Hepatocyte (in vitro differentiated cells): ENCODE data around the gene LAMB3. TPM values are rescaled to one million over a fixed set of nuclear protein-coding genes. Genes with fewer than 3 reads are reported as not detected.

ENCODE experiments used
- DNase-seq: peaks from one replicate; pipeline ENCODE4 v3.0.0-alpha.2; 2016; ENCODE audit warnings: low spot score
- H2AFZ ChIP-seq: fragments of 200-600 bp; sonication (generic); 2 replicates; pipeline ENCODE4 v1.6.0; 2016; ENCODE audit warnings: antibody characterized with exemption, mild to moderate bottlenecking
- H3K27ac ChIP-seq: fragments of 200-600 bp; sonication (generic); 2 replicates; pipeline ENCODE4 v1.5.1; 2016; ENCODE audit warnings: mild to moderate bottlenecking
- H3K27me3 ChIP-seq: fragments of 200-600 bp; sonication (generic); 2 replicates; pipeline ENCODE4 v1.6.1; 2016
- H3K36me3 ChIP-seq: fragments of 200-600 bp; sonication (generic); replicated peaks from 2 replicates; pipeline ENCODE4 v1.5.1; 2016; ENCODE audit warnings: low read depth; ENCODE audit not compliant: insufficient read depth
- H3K4me1 ChIP-seq: fragments of 200-600 bp; sonication (generic); 2 replicates; pipeline ENCODE4 v1.5.1; 2016; ENCODE audit warnings: mild to moderate bottlenecking, moderate library complexity; ENCODE audit not compliant: insufficient read depth
- H3K4me2 ChIP-seq: fragments of 200-600 bp; sonication (generic); 2 replicates; pipeline ENCODE4 v1.6.0; 2016
- H3K4me3 ChIP-seq: fragments of 200-600 bp; sonication (generic); 2 replicates; pipeline ENCODE4 v1.5.1; 2016; ENCODE audit warnings: mild to moderate bottlenecking
- H3K79me2 ChIP-seq: fragments of 200-600 bp; sonication (generic); 2 replicates; pipeline ENCODE4 v1.6.0; 2017; ENCODE audit warnings: mild to moderate bottlenecking
- H3K9me2 ChIP-seq: fragments of 200-600 bp; sonication (generic); replicated peaks from 2 replicates; pipeline ENCODE4 v1.6.0; 2017; ENCODE audit warnings: mild to moderate bottlenecking; ENCODE audit not compliant: insufficient read depth
- H3K9me3 ChIP-seq: fragments of 200-600 bp; sonication (generic); 2 replicates; pipeline ENCODE4 v1.5.1; 2016; ENCODE audit warnings: low read depth, mild to moderate bottlenecking
- H4K20me1 ChIP-seq: fragments of 200-600 bp; sonication (generic); 2 replicates; pipeline ENCODE4 v1.6.0; 2016; ENCODE audit warnings: mild to moderate bottlenecking; ENCODE audit not compliant: insufficient read depth, poor library complexity, severe bottlenecking
- EZH2 ChIP-seq: fragments of 200-600 bp; sonication (generic); IDR thresholded peaks from 2 replicates; pipeline ENCODE4 v1.6.1; 2016; ENCODE audit warnings: antibody characterized with exemption, mild to moderate bottlenecking, borderline replicate concordance
- EZH2phosphoT487 ChIP-seq: fragments of 200-600 bp; sonication (generic); IDR thresholded peaks from one replicate; pipeline ENCODE4 v1.6.1; 2018; ENCODE audit warnings: antibody characterized with exemption, mild to moderate bottlenecking, low read depth, moderate library complexity; ENCODE audit not compliant: unreplicated experiment, severe bottlenecking
- WGBS: methylation state at CpG from one replicate; pipeline ENCODE4 v1.1.6; 2016; ENCODE audit warnings: low lambda C conversion rate; ENCODE audit errors: missing lambda C conversion rate; 5-methylcytosine and 5-hydroxymethylcytosine counted together
- polyA plus RNA-seq: library from polyadenylated mRNA; unstranded; fragments of >200 nt; fragmentation: Nextera tagmentation; extraction: Ambion mirVana; gene quantifications from 2 replicates; pipeline ENCODE4 v1.2.1, GENCODE V29; 2016
- total RNA-seq: library from RNA; depleted of rRNA; stranded (reverse); fragments of >200 nt; gene quantifications from 2 replicates; pipeline ENCODE4 v1.2.3, GENCODE V29; 2014
- TF ChIP-seq, protein P1 (sequence below): fragments of 200-600 bp; sonication (generic); IDR thresholded peaks from 2 replicates; pipeline ENCODE4 v1.5.1; 2016; ENCODE audit warnings: antibody characterized with exemption, mild to moderate bottlenecking; ENCODE audit not compliant: poor library complexity

The LAMB3 gene
- total and polyA plus RNA-seq, 2 experiments from 2014 or later: 55.9 to 76.9 TPM

DNA sequence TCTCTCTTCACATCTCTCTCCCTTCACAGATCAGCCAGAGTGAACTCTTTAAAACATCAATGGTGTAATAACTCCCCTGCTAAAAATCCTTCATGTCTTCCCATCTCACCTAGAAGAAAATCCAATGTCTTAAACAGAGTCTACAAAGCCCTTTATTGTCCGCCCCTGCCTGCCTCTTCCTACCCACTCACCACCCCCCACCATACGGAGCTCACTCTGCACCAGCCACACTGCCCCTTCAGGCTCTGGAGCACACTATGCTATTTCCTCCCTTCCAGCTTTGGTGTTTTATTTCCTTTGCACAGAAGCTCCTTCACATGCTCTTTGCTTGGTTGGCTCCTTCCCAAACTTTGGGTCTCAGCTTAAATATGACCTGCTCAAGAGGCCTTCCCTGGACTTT lies 58.5 kb downstream of the LAMB3 start:
- no peak for DNase-seq
- 65% methylated on average over 2 of the region's 2 CpGs for WGBS
- Histone ChIP-seq H3K27ac (no peak overlapping the region), H4K20me1 (no peaks in the 10 kb centered on the region), H3K4me2 (no peak overlapping the region), H3K36me3 (no peaks in the 10 kb centered on the region), H3K9me2 (no peaks in the 10 kb centered on the region), H2AFZ (no peak overlapping the region), H3K79me2 (no peaks in the 10 kb centered on the region), H3K27me3 (no peaks in the 10 kb centered on the region), H3K9me3 (no peaks in the 10 kb centered on the region), H3K4me3 (no peak overlapping the region), H3K4me1 (no peaks in the 10 kb centered on the region)
- no peak for TF ChIP-seq EZH2
- no peak for TF ChIP-seq EZH2phosphoT487
- TF ChIP-seq, protein P1, sequence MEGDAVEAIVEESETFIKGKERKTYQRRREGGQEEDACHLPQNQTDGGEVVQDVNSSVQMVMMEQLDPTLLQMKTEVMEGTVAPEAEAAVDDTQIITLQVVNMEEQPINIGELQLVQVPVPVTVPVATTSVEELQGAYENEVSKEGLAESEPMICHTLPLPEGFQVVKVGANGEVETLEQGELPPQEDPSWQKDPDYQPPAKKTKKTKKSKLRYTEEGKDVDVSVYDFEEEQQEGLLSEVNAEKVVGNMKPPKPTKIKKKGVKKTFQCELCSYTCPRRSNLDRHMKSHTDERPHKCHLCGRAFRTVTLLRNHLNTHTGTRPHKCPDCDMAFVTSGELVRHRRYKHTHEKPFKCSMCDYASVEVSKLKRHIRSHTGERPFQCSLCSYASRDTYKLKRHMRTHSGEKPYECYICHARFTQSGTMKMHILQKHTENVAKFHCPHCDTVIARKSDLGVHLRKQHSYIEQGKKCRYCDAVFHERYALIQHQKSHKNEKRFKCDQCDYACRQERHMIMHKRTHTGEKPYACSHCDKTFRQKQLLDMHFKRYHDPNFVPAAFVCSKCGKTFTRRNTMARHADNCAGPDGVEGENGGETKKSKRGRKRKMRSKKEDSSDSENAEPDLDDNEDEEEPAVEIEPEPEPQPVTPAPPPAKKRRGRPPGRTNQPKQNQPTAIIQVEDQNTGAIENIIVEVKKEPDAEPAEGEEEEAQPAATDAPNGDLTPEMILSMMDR: no peak

DNA sequence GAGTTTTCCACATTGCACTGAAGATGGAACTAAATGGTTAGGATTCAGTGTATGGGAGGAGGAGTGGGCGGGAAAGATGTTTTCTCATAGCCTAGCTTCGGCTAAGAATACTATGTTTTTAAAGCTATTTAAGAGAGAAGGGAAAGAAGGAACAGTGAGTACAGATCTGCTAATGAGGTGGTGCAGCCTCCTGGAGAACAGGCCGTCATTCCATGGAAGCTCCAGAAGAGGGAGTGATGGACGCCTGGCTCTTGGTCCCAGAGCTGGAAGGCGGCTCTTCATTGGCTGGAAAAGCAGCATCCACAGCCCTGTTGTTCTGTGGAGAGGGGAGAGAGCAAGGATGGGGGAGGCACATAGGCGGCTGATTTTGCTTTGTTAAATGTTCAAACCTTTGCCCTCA lies 61.8 kb downstream of the LAMB3 start:
- H3K9me3 ChIP-seq: no peaks in the 10 kb centered on the region
- WGBS: 69% methylated on average over 6 of the region's 6 CpGs
- H3K4me3 ChIP-seq: no peak overlapping the region
- no peaks in the 10 kb centered on the region for H3K36me3 ChIP-seq
- TF ChIP-seq, protein P1: peak; percentile 19
- TF ChIP-seq EZH2: no peak
- peak; percentile 35 for DNase-seq
- no peaks in the 10 kb centered on the region for H3K79me2 ChIP-seq
- no peak overlapping the region for H3K4me2 ChIP-seq
- H3K9me2 ChIP-seq: no peaks in the 10 kb centered on the region
- no peaks in the 10 kb centered on the region for H4K20me1 ChIP-seq
- H2AFZ ChIP-seq: no peak overlapping the region
- peaks cover 6% of the 10 kb centered on the region for H3K4me1 ChIP-seq
- no peak overlapping the region for H3K27ac ChIP-seq
- peaks cover 4% of the 10 kb centered on the region for H3K27me3 ChIP-seq

DNA sequence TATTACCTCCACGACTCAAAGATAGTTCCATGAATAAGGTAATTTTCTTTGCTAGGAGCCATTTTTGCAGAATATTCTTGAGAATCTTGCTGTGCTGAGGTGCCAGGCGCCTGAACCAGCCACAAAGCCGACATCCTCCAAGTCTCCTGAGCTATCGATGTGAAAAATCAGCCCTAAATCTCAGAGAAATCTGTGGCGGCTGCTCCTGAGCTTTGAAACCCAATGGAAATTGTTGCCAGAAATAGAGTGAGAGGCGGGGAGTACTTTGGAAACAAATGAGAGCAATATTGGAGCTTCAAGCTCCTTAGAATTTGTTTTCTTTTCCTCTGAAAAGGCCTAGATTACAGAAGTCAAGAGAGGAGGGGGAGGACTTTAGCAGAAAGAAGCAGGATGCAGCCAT lies 62.4 kb downstream of the LAMB3 start:
- no peaks in the 10 kb centered on the region for H3K9me2 ChIP-seq
- no peak for DNase-seq
- no peak overlapping the region for H2AFZ ChIP-seq
- peaks cover 9% of the 10 kb centered on the region for H3K27me3 ChIP-seq
- H3K4me2 ChIP-seq: no peak overlapping the region
- H3K36me3 ChIP-seq: no peaks in the 10 kb centered on the region
- H3K9me3 ChIP-seq: no peaks in the 10 kb centered on the region
- WGBS: 89% methylated on average over 6 of the region's 6 CpGs
- H3K27ac ChIP-seq: no peak overlapping the region
- no peaks in the 10 kb centered on the region for H3K79me2 ChIP-seq
- H4K20me1 ChIP-seq: no peaks in the 10 kb centered on the region
- H3K4me3 ChIP-seq: no peak overlapping the region
- TF ChIP-seq EZH2phosphoT487 (no peak), EZH2 (no peak)
- TF ChIP-seq, protein P1: no peak
- peaks cover 6% of the 10 kb centered on the region for H3K4me1 ChIP-seq

DNA sequence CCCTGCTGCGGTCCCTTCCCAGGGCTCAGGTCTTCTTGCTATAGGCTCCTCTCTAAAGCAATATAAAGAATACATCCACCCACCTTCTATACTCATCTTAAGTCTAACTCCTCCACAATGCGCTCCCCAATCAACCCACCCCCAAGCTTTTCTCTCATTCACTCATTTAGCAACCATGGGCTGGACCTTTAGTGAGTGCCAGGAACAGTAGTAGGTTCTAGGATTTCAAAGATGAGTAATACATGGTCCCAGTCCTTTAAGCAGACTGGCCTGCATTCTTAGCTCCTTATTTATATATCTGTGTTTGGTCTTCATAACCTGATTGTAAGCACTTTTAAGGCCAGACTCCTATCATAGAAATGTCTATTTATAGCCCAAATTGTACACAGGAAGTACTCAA lies 62.8 kb downstream of the LAMB3 start:
- H3K27me3 ChIP-seq: peaks cover 13% of the 10 kb centered on the region
- no peaks in the 10 kb centered on the region for H3K9me3 ChIP-seq
- H3K9me2 ChIP-seq: no peaks in the 10 kb centered on the region
- H3K4me1 ChIP-seq: peaks cover 6% of the 10 kb centered on the region
- no peak overlapping the region for H3K4me2 ChIP-seq
- no peaks in the 10 kb centered on the region for H4K20me1 ChIP-seq
- TF ChIP-seq, protein P1: no peak
- no peak for TF ChIP-seq EZH2
- no peak for TF ChIP-seq EZH2phosphoT487
- no peaks in the 10 kb centered on the region for H3K79me2 ChIP-seq
- no peak overlapping the region for H3K4me3 ChIP-seq
- no peak overlapping the region for H3K27ac ChIP-seq
- H2AFZ ChIP-seq: no peak overlapping the region
- no peaks in the 10 kb centered on the region for H3K36me3 ChIP-seq
- DNase-seq: no peak
- WGBS: 92% methylated on average over 2 of the region's 2 CpGs
